Panc1 (cell line): ENCODE results near the gene PTGIS.

ENCODE experiments used
- CTCF ChIP-seq: fragments of 450-650 bp; IDR thresholded peaks from 2 replicates; pipeline ENCODE4 v1.5.1; 2017; ENCODE audit warnings: mild to moderate bottlenecking
- POLR2AphosphoS5 ChIP-seq: IDR thresholded peaks from 2 replicates; pipeline ENCODE4 v1.6.1; 2012; ENCODE audit warnings: mild to moderate bottlenecking, low read depth, low read length, moderate library complexity
- REST ChIP-seq, 2 experiments: IDR thresholded peaks; 2 replicates each; pipeline ENCODE4 v1.6.1; 2011 to 2012; ENCODE audit warnings: low read depth in 2 of 2, control low read depth in 1 of 2, low read length in 1 of 2, mild to moderate bottlenecking in 1 of 2, moderate library complexity in 1 of 2; ENCODE audit not compliant: insufficient read depth in 1 of 2
- SIN3A ChIP-seq: IDR thresholded peaks from 2 replicates; pipeline ENCODE4 v1.6.1; 2012; ENCODE audit warnings: low read depth, mild to moderate bottlenecking, low read length, moderate library complexity, borderline replicate concordance; ENCODE audit not compliant: insufficient read depth
- TCF7L2 ChIP-seq: IDR thresholded peaks from 2 replicates; pipeline ENCODE4 v1.6.1; 2011; ENCODE audit warnings: mild to moderate bottlenecking, low read depth, low read length, inconsistent platforms

- TF ChIP-seq CTCF: no peak
- TF ChIP-seq POLR2AphosphoS5: no peak
- no peak for TF ChIP-seq REST (IDR thresholded peaks at IDR 0.05; ENCODE audit: insufficient read depth in 1 of 2, low read depth in 2 of 2, low read length in 1 of 2)
- no peak for TF ChIP-seq TCF7L2
- TF ChIP-seq SIN3A: no peak
Observed at GRCh38 chr20:49515586-49515985, 52.4 kb downstream of the PTGIS start.
